Measurements from ENCODE around the gene NIT1.

- TF ChIP-seq, protein P1, sequence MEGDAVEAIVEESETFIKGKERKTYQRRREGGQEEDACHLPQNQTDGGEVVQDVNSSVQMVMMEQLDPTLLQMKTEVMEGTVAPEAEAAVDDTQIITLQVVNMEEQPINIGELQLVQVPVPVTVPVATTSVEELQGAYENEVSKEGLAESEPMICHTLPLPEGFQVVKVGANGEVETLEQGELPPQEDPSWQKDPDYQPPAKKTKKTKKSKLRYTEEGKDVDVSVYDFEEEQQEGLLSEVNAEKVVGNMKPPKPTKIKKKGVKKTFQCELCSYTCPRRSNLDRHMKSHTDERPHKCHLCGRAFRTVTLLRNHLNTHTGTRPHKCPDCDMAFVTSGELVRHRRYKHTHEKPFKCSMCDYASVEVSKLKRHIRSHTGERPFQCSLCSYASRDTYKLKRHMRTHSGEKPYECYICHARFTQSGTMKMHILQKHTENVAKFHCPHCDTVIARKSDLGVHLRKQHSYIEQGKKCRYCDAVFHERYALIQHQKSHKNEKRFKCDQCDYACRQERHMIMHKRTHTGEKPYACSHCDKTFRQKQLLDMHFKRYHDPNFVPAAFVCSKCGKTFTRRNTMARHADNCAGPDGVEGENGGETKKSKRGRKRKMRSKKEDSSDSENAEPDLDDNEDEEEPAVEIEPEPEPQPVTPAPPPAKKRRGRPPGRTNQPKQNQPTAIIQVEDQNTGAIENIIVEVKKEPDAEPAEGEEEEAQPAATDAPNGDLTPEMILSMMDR (conservative IDR thresholded peaks at IDR 0.05; ENCODE audit: low read length), result no peak
- no peak for TF ChIP-seq EZH2phosphoT487 (IDR thresholded peaks at IDR 0.05; ENCODE audit: borderline replicate concordance)
Measured at GRCh38 chr1:161113915-161114314, 4.0 kb upstream of the NIT1 start.
